GM11168 (cell line): ENCODE measurements around the gene UBAC2.
"Not testable (repeated sequence)": the region's sequence is repeated elsewhere in the genome, so short reads cannot be mapped to it uniquely, and the experiment has no call there.

Source experiments
- in situ Hi-C: fragments of 300-500 bp; cut with MboI; formaldehyde crosslinking; loops from one replicate; pipeline ENCODE4 v1.12.0; 2022; ENCODE audit warnings: low sequenced_read_pairs; ENCODE audit not compliant: unreplicated experiment

Gene UBAC2

GRCh38 chr13:99208845-99209527, 8.3 kb downstream of the UBAC2 start:
- in situ Hi-C loops, result loop anchor here (10.0 kb wide), 1 partner anchor 56 kb away; no protein-coding TSS in a partner anchor

- in situ Hi-C loops, result not testable (repeated sequence)
These were observed 10.0 kb downstream of the UBAC2 start for GRCh38 chr13:99210627-99211026.

GRCh38 chr13:99211421-99212035, 10.9 kb downstream of the UBAC2 start:
- in situ Hi-C loops, result no loop called here

GRCh38 chr13:99214232-99214631, 13.6 kb downstream of the UBAC2 start:
- in situ Hi-C loops, result no loop called here

- in situ Hi-C loops, result no loop called here
These were observed 14.1 kb downstream of the UBAC2 start for GRCh38 chr13:99214731-99215130.

GRCh38 chr13:99215184-99215830, 14.7 kb downstream of the UBAC2 start:
- in situ Hi-C loops, result no loop called here

GRCh38 chr13:99217461-99218110, 16.9 kb downstream of the UBAC2 start:
- in situ Hi-C loops, result no loop called here

- in situ Hi-C loops, result no loop called here
These were observed 17.5 kb downstream of the UBAC2 start for GRCh38 chr13:99218126-99218525.

- in situ Hi-C loops, result no loop called here
These were observed 17.9 kb downstream of the UBAC2 start for GRCh38 chr13:99218545-99218944.

GRCh38 chr13:99218969-99219368, 18.3 kb downstream of the UBAC2 start:
- in situ Hi-C loops, result no loop called here

GRCh38 chr13:99220199-99220935, 19.7 kb downstream of the UBAC2 start:
- in situ Hi-C loops, result no loop called here

- in situ Hi-C loops, result no loop called here
These were observed 21.0 kb downstream of the UBAC2 start for GRCh38 chr13:99221567-99222239.

GRCh38 chr13:99223587-99223986, 22.9 kb downstream of the UBAC2 start:
- in situ Hi-C loops, result no loop called here

- in situ Hi-C loops, result no loop called here
These were observed 23.4 kb downstream of the UBAC2 start for GRCh38 chr13:99224021-99224420.

GRCh38 chr13:99225078-99225477, 24.4 kb downstream of the UBAC2 start:
- in situ Hi-C loops, result no loop called here

- in situ Hi-C loops, result no loop called here
These were observed 25.9 kb downstream of the UBAC2 start for GRCh38 chr13:99226513-99226912.

- in situ Hi-C loops, result no loop called here
These were observed 26.8 kb downstream of the UBAC2 start for GRCh38 chr13:99227331-99227900.

- in situ Hi-C loops, result no loop called here
These were observed 27.4 kb downstream of the UBAC2 start for GRCh38 chr13:99227909-99228688.
